Right lobe of liver (tissue), 4 donors: Measurements from ENCODE around the gene CASP1.

ENCODE experiments used
- CTCF ChIP-seq, 4 donors: fragments of 200-600 bp in 3 of 4; fragments of 450-650 bp in 1 of 4; IDR thresholded peaks; one replicate each; pipeline versions ENCODE4 v1.5.1 to v1.8.0; 2016 to 2022; ENCODE audit warnings: antibody characterized with exemption in 4 of 4, mild to moderate bottlenecking in 2 of 4
- POLR2A ChIP-seq: fragments of 450-650 bp; IDR thresholded peaks from one replicate; pipeline ENCODE4 v1.6.1; 2017; ENCODE audit warnings: antibody characterized with exemption, mild to moderate bottlenecking
- donor health status: DM: no; HTN: no; CAD: no.
- donor health status: DM: no; HTN: no; CAD: no.
- donor health status: DM: no; HTN: yes; CAD: no.

DNA sequence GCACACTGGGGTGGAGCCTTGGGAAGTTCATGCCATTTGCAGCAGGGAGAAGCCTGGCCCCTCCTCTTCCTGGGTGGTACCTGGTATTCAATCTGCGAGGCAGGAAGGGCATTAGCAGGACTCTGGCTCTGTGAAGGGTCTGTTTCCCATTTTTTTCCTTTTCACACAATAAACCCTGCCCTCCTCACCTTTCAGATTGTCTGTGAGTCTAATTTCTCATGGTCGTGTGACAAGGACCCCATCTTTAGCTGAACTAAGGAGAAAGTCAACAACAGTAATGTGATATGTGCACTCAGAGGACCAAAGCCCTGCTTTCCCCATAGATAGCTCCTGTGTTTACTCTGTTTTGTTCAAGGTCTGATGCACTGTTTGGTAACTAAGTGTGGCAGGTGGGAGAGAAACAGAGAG, 39.9 kb downstream of the CASP1 start:
- TF ChIP-seq CTCF (IDR thresholded peaks at IDR 0.05) (no peak), POLR2A (no peak)
